DMS114 treated with DMSO at 0.1 percent for 48 hours (cell line): ENCODE measurements around the gene GTF2IRD1.
"Not testable (repeated sequence)": the region's sequence is repeated elsewhere in the genome, so short reads cannot be mapped to it uniquely, and the experiment has no call there.

ENCODE experiments used
- DNase-seq: peaks from one replicate; lab custom pipeline; 2025; ENCODE audit not compliant: unreplicated experiment; lab: John Stamatoyannopoulos, UW

Gene GTF2IRD1

GRCh38 chr7:74633451-74633921 lies 179.8 kb downstream of the GTF2IRD1 start:
- no peak for DNase-seq

GRCh38 chr7:74637745-74638144 lies 184.0 kb downstream of the GTF2IRD1 start:
- no peak for DNase-seq

- not testable (repeated sequence) for DNase-seq
These were observed 196.3 kb downstream of the GTF2IRD1 start for GRCh38 chr7:74650055-74650454.

- DNase-seq, result not testable (repeated sequence)
These were observed 196.9 kb downstream of the GTF2IRD1 start for GRCh38 chr7:74650493-74651132.

GRCh38 chr7:74651133-74651504 lies 197.4 kb downstream of the GTF2IRD1 start:
- DNase-seq, result not testable (repeated sequence)
